HCT116 (cell line): ENCODE measurements around the gene TXNDC16.

Experiments
- CBX3 ChIP-seq: IDR thresholded peaks from 2 replicates; pipeline ENCODE4 v1.6.1; 2012; ENCODE audit warnings: low read depth
- CEBPB ChIP-seq: IDR thresholded peaks from 2 replicates; pipeline ENCODE4 v1.6.1; 2012; ENCODE audit warnings: low read depth
- CTCF ChIP-seq, 3 experiments: fragments of 200-600 bp in 1 of 3; sonication (generic) in 1 of 3; IDR thresholded peaks in 2 of 3; conservative IDR thresholded peaks in 1 of 3; 2 replicates each; pipeline ENCODE4 v1.5.1; 2012 to 2017; ENCODE audit warnings: low read depth in 2 of 3, low read length in 2 of 3, antibody characterized with exemption in 1 of 3, borderline replicate concordance in 1 of 3, control low read depth in 1 of 3, mild to moderate bottlenecking in 1 of 3, mixed read lengths in 1 of 3, mixed run types in 1 of 3, moderate library complexity in 1 of 3; ENCODE audit not compliant: insufficient read depth in 1 of 3
- EZH2 ChIP-seq: fragments of 200-600 bp; sonication (generic); IDR thresholded peaks from 2 replicates; pipeline ENCODE4 v1.6.1; 2017; ENCODE audit warnings: antibody characterized with exemption, mixed run types
- POLR2A ChIP-seq: IDR thresholded peaks from 2 replicates; pipeline ENCODE4 v1.7.0; 2011; ENCODE audit warnings: borderline replicate concordance; ENCODE audit not compliant: insufficient read depth, insufficient read length; ENCODE audit errors: extremely low read depth
- REST ChIP-seq: IDR thresholded peaks from 2 replicates; pipeline ENCODE4 v1.6.1; 2012; ENCODE audit warnings: low read depth

- TF ChIP-seq POLR2A = no peak
- TF ChIP-seq REST = no peak
- no peak for TF ChIP-seq CTCF (IDR thresholded peaks at IDR 0.05 in 2 of 3, conservative IDR thresholded peaks at IDR 0.05 in 1 of 3; ENCODE audit: borderline replicate concordance in 1 of 3, insufficient read depth in 1 of 3, low read depth in 2 of 3, low read length in 2 of 3)
- TF ChIP-seq CEBPB = no peak
- TF ChIP-seq CBX3 = no peak
- TF ChIP-seq EZH2 = no peak
These were observed 39.1 kb downstream of the TXNDC16 start for GRCh38 chr14:52513249-52513648.
